Activated CD4-positive, alpha-beta T cell treated with anti-CD3 and anti-CD28 coated beads, Interleukin-2, amount 10 ng/mL, durations not matched to agents 24 days and 14 days (primary cell): ENCODE results near the gene COL26A1. TPM values are rescaled to one million over a fixed set of nuclear protein-coding genes. Genes with fewer than 3 reads are reported as not detected.

Experiments used
- total RNA-seq: library from RNA; stranded (reverse); gene quantifications from 2 replicates; pipeline ENCODE4 v1.2.3, GENCODE V29; 2022

The COL26A1 gene
- total RNA-seq, 1 donor from 2014 or later, result not detected

Other genes starting within 250 kb of the COL26A1 start
- gene SERPINE1, start 235.8 kb upstream of the COL26A1 start, total RNA-seq, result 0.33 and 0.45 TPM in 2 replicates
- 44.2 and 49.2 TPM in 2 replicates for gene AP1S1, start 208.4 kb upstream of the COL26A1 start, total RNA-seq
- gene VGF, start 197.3 kb upstream of the COL26A1 start, total RNA-seq, result 0.23 and 0.28 TPM in 2 replicates
- not detected in 2 replicates for gene NAT16, start 182.6 kb upstream of the COL26A1 start, total RNA-seq
- not detected in 2 replicates for gene MOGAT3, start 161.8 kb upstream of the COL26A1 start, total RNA-seq
- 85.2 and 93.6 TPM in 2 replicates for gene PLOD3, start 145.3 kb upstream of the COL26A1 start, total RNA-seq
- gene ZNHIT1, start 144.7 kb upstream of the COL26A1 start, total RNA-seq, result 53.8 and 54.2 TPM in 2 replicates
- gene CLDN15, start 125.1 kb upstream of the COL26A1 start, total RNA-seq, result 19.6 and 20.7 TPM in 2 replicates
- 127 and 136 TPM in 2 replicates for gene FIS1, start 117.8 kb upstream of the COL26A1 start, total RNA-seq
- gene IFT22, start 41.1 kb upstream of the COL26A1 start, total RNA-seq, result 5.9 and 6.6 TPM in 2 replicates